CD14-positive monocyte (primary cell): ENCODE data around the gene LHX3. TPM values are rescaled to one million over a fixed set of nuclear protein-coding genes. Genes with fewer than 3 reads are reported as not detected.

Experiments used
- DNase-seq, 3 donors: peaks; one replicate each; pipeline ENCODE4 v3.0.0-alpha.2; 2011 to 2022
- H2AFZ ChIP-seq: 2 replicates; pipeline ENCODE4 v1.6.0; 2012; ENCODE audit warnings: mild to moderate bottlenecking, low read depth, low read length, inconsistent platforms; ENCODE audit not compliant: insufficient read depth, poor library complexity, severe bottlenecking
- H3K27ac ChIP-seq, 2 donors: 1 replicate in 1 of 2; 2 replicates in 1 of 2; pipeline ENCODE4 v1.5.1; 2012 to 2013; ENCODE audit warnings: low read length in 2 of 2, control low read depth in 1 of 2, inconsistent platforms in 1 of 2, low read depth in 1 of 2, mild to moderate bottlenecking in 1 of 2
- H3K27me3 ChIP-seq, 2 donors: one replicate each; pipeline versions ENCODE4 v1.6.0 to v1.6.1; 2011 to 2013; ENCODE audit warnings: low read length in 2 of 2; ENCODE audit not compliant: control insufficient read depth in 2 of 2, insufficient read depth in 2 of 2
- H3K36me3 ChIP-seq, 2 donors: replicated peaks in 1 of 2; 1 replicate in 1 of 2; 2 replicates in 1 of 2; pipeline versions ENCODE4 v1.5.1 to v1.6.1; 2012 to 2013; ENCODE audit warnings: low read length in 2 of 2, control low read depth in 1 of 2, inconsistent platforms in 1 of 2, mild to moderate bottlenecking in 1 of 2; ENCODE audit not compliant: insufficient read depth in 2 of 2, control insufficient read depth in 1 of 2
- H3K4me1 ChIP-seq, 2 donors: 1 replicate in 1 of 2; 2 replicates in 1 of 2; pipeline versions ENCODE4 v1.5.1 to v1.6.1; 2012 to 2013; ENCODE audit warnings: low read length in 2 of 2, control low read depth in 1 of 2, inconsistent platforms in 1 of 2, mild to moderate bottlenecking in 1 of 2, moderate library complexity in 1 of 2; ENCODE audit not compliant: insufficient read depth in 2 of 2, control insufficient read depth in 1 of 2
- H3K4me2 ChIP-seq: replicated peaks from 2 replicates; pipeline ENCODE3; 2012; ENCODE audit warnings: low read length, moderate library complexity, mild to moderate bottlenecking; ENCODE audit not compliant: poor library complexity, severe bottlenecking; ENCODE audit errors: extremely low read depth
- H3K4me3 ChIP-seq, 3 experiments: fragments of 200-600 bp in 1 of 3; sonication (generic) in 1 of 3; replicated peaks in 1 of 3; 1 replicate in 2 of 3; 2 replicates in 1 of 3; pipeline ENCODE4 v1.5.1; 2011 to 2013; ENCODE audit warnings: low read length in 3 of 3, mild to moderate bottlenecking in 3 of 3, control low read depth in 2 of 3, low read depth in 2 of 3, inconsistent platforms in 1 of 3, moderate library complexity in 1 of 3
- H3K79me2 ChIP-seq: 2 replicates; pipeline ENCODE4 v1.6.0; 2012; ENCODE audit warnings: mild to moderate bottlenecking, control low read depth, inconsistent platforms, low read length, moderate library complexity; ENCODE audit not compliant: insufficient read depth
- H3K9ac ChIP-seq: 2 replicates; pipeline ENCODE4 v1.6.0; 2017; ENCODE audit warnings: low read length, mild to moderate bottlenecking; ENCODE audit not compliant: insufficient read depth, poor library complexity, severe bottlenecking
- H3K9me3 ChIP-seq, 2 donors: replicated peaks in 1 of 2; 1 replicate in 1 of 2; 2 replicates in 1 of 2; pipeline versions ENCODE4 v1.5.1 to v1.6.1; 2012 to 2013; ENCODE audit warnings: low read length in 2 of 2, control low read depth in 1 of 2; ENCODE audit not compliant: control insufficient read depth in 1 of 2, insufficient read depth in 1 of 2
- H4K20me1 ChIP-seq: 2 replicates; pipeline ENCODE4 v1.6.0; 2012; ENCODE audit warnings: mild to moderate bottlenecking, low read length, control low read depth, moderate library complexity; ENCODE audit not compliant: insufficient read depth
- H3K27ac Mint-ChIP-seq, 7 donors: one replicate each; pipeline ENCODE4 v1.8.0; 2020; ENCODE audit warnings: mild to moderate bottlenecking in 7 of 7, mixed read lengths in 7 of 7, moderate library complexity in 6 of 7, inconsistent platforms in 2 of 7
- H3K27me3 Mint-ChIP-seq, 3 donors: one replicate each; pipeline ENCODE4 v1.8.0; 2021 to 2022; ENCODE audit warnings: low read depth in 3 of 3, mild to moderate bottlenecking in 3 of 3, mixed read lengths in 3 of 3, moderate library complexity in 3 of 3, inconsistent platforms in 1 of 3
- H3K36me3 Mint-ChIP-seq, 2 donors: one replicate each; pipeline ENCODE4 v1.8.0; 2020; ENCODE audit warnings: mixed read lengths in 2 of 2, inconsistent platforms in 1 of 2, mild to moderate bottlenecking in 1 of 2
- H3K4me1 Mint-ChIP-seq: one replicate; pipeline ENCODE4 v1.8.0; 2020; ENCODE audit warnings: mild to moderate bottlenecking, mixed read lengths
- H3K4me3 Mint-ChIP-seq, 2 donors: one replicate each; pipeline ENCODE4 v1.8.0; 2020; ENCODE audit warnings: mild to moderate bottlenecking in 2 of 2, mixed read lengths in 2 of 2, moderate library complexity in 1 of 2
- H3K9me3 Mint-ChIP-seq, 7 donors: one replicate each; pipeline ENCODE4 v1.8.0; 2020 to 2022; ENCODE audit warnings: mixed read lengths in 7 of 7, mild to moderate bottlenecking in 6 of 7, moderate library complexity in 6 of 7, inconsistent platforms in 2 of 7
- WGBS: methylation state at CpG from one replicate; pipeline ENCODE4 v1.1.5; 2013; ENCODE audit warnings: missing lambda C conversion rate; ENCODE audit not compliant: insufficient coverage; 5-methylcytosine and 5-hydroxymethylcytosine counted together
- intact Hi-C, 2 donors: fragments of 100-400 bp; cut with micrococcal nuclease; formaldehyde crosslinking; loops; one replicate each; pipeline versions ENCODE4 v1.15.0 to v1.15.1; 2023
- polyA plus RNA-seq, 3 donors: library from polyadenylated mRNA; depleted of rRNA in 1 of 3; unstranded in 2 of 3; stranded (reverse) in 1 of 3; fragments of 300-500 nt in 2 of 3; fragments of >200 nt in 1 of 3; fragmentation: Illumina TruSeq in 2 of 3; gene quantifications; 1 replicate in 2 of 3; 2 replicates in 1 of 3; pipeline ENCODE4 v1.2.3, GENCODE V29; 2012 to 2021
- TF ChIP-seq, protein P1 (sequence below): fragments of 200-600 bp; IDR thresholded peaks from one replicate; pipeline ENCODE4 v1.8.0; 2022; ENCODE audit warnings: antibody characterized with exemption, mild to moderate bottlenecking

Gene LHX3
- polyA plus RNA-seq, 3 donors, result not detected

DNA sequence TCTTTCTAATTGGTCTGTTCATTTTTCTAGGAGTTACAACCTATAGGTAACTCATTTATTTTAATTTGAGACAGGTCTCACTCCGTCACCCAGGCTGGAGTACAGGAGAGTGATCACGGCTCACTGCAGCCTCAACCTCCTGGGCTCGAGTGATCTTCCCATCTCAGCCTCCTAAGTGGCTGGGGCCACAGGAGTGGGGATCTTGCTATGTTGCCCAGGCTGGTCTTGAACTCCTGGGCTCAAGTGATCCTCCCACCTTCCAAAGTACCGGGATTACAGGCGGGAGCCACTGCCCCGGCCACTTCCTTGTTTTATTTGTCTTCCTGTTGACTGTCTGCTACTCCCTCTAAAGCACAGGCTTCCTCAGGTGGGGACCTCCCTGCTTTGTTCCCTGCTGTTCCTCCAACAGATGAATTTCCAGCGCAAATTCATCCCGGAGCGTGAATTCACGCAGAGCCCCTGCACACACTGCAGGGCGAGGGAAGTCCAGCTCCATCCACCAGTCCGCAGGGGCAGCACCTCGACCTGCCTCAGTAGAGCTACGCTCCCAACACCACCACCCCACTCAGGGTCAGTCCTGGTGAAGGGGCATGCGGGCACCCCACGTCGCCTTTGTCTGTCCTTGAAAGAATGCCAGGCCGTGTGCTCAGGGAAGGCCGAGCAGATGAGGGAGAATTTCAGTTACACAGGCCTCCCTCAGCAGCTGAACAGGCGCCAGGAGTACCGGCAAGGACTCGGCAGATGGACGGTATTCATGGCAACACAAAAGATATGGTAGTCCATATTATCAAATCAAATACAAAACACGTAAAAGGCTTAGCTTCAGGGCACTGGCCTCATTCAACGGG is 34.4 kb upstream of the LHX3 start:
- H3K4me2 ChIP-seq, result no peak overlapping the region
- Mint-ChIP-seq H3K27ac (no peak overlapping the region), H3K36me3 (peaks cover 20 to 23% of the 10 kb centered on the region in 2 donors), H3K4me3 (no peak overlapping the region), H3K9me3 (no peaks in the 10 kb centered on the region), H3K4me1 (peaks cover 54% of the 10 kb centered on the region), H3K27me3 (peaks cover 2 to 5% (median 2%) of the 10 kb centered on the region in 3 donors)
- DNase-seq, result no peak
- H3K9me3 ChIP-seq, result no peaks in the 10 kb centered on the region
- H3K27ac ChIP-seq, result no peak overlapping the region
- intact Hi-C loops, result no loop called here
- H3K27me3 ChIP-seq, result no peaks in the 10 kb centered on the region
- peaks cover 22% of the 10 kb centered on the region for H4K20me1 ChIP-seq
- no peak overlapping the region for H3K9ac ChIP-seq
- H3K4me1 ChIP-seq, result peaks cover 33 to 39% of the 10 kb centered on the region in 2 donors
- no peak overlapping the region for H3K4me3 ChIP-seq
- 69% methylated on average over 23 of the region's 25 CpGs for WGBS
- peaks cover 27% of the 10 kb centered on the region for H3K79me2 ChIP-seq
- H2AFZ ChIP-seq, result no peak overlapping the region
- TF ChIP-seq, protein P1, sequence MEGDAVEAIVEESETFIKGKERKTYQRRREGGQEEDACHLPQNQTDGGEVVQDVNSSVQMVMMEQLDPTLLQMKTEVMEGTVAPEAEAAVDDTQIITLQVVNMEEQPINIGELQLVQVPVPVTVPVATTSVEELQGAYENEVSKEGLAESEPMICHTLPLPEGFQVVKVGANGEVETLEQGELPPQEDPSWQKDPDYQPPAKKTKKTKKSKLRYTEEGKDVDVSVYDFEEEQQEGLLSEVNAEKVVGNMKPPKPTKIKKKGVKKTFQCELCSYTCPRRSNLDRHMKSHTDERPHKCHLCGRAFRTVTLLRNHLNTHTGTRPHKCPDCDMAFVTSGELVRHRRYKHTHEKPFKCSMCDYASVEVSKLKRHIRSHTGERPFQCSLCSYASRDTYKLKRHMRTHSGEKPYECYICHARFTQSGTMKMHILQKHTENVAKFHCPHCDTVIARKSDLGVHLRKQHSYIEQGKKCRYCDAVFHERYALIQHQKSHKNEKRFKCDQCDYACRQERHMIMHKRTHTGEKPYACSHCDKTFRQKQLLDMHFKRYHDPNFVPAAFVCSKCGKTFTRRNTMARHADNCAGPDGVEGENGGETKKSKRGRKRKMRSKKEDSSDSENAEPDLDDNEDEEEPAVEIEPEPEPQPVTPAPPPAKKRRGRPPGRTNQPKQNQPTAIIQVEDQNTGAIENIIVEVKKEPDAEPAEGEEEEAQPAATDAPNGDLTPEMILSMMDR, result no peak
- H3K36me3 ChIP-seq, result peaks cover 0 to 14% of the 10 kb centered on the region in 2 donors

DNA sequence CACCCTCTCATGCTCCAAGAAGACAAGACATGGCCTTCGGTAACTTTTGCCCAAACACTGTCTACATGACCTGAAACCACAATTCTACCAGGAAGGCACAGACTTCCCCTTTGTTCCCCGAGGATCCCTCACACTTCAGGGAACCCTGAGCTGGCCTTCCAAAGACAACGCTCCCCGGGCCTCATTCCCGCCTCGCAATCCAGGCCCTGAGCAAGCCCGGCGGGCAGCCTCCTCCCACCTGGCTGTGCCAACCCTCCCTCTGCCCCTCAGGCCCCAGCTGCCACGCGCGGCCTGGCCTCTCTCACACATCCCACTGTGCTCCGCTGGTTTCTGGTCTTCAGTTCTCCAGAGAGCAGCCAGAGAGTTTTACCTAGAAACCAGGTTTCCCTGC is 33.4 kb upstream of the LHX3 start:
- Histone ChIP-seq H2AFZ (no peak overlapping the region), H3K9me3 (no peaks in the 10 kb centered on the region), H3K4me3 (no peak overlapping the region), H3K4me1 (peaks cover 32 to 35% of the 10 kb centered on the region in 2 donors), H3K27me3 (no peaks in the 10 kb centered on the region), H3K79me2 (peaks cover 21% of the 10 kb centered on the region), H4K20me1 (peaks cover 22% of the 10 kb centered on the region), H3K9ac (no peak overlapping the region), H3K27ac (no peak overlapping the region), H3K36me3 (peaks cover 0 to 14% of the 10 kb centered on the region in 2 donors), H3K4me2 (no peak overlapping the region)
- 52% methylated on average over 11 of the region's 12 CpGs for WGBS
- DNase-seq, result no peak
- Mint-ChIP-seq H3K4me1 (peaks cover 50% of the 10 kb centered on the region), H3K27ac (peak overlapping the region in 1 of 7 donors; percentile 79), H3K4me3 (no peak overlapping the region), H3K9me3 (no peaks in the 10 kb centered on the region), H3K36me3 (peaks cover 24 to 25% of the 10 kb centered on the region in 2 donors), H3K27me3 (peaks cover 2 to 3% (median 2%) of the 10 kb centered on the region in 3 donors)
- TF ChIP-seq, protein P1, result no peak
- intact Hi-C loops, result no loop called here
